GM21825 (cell line): ENCODE measurements around the gene H1-8.
A peak's percentile ranks its signal among the peaks of the same experiment; 100 is the strongest.

Experiments
- ATAC-seq: cut with Tn5 transposase; IDR thresholded peaks from one replicate; pipeline ENCODE4 v1.9.1; 2021; ENCODE audit warnings: mild to moderate bottlenecking, moderate library complexity; ENCODE audit not compliant: unreplicated experiment

H1-8 gene

DNA sequence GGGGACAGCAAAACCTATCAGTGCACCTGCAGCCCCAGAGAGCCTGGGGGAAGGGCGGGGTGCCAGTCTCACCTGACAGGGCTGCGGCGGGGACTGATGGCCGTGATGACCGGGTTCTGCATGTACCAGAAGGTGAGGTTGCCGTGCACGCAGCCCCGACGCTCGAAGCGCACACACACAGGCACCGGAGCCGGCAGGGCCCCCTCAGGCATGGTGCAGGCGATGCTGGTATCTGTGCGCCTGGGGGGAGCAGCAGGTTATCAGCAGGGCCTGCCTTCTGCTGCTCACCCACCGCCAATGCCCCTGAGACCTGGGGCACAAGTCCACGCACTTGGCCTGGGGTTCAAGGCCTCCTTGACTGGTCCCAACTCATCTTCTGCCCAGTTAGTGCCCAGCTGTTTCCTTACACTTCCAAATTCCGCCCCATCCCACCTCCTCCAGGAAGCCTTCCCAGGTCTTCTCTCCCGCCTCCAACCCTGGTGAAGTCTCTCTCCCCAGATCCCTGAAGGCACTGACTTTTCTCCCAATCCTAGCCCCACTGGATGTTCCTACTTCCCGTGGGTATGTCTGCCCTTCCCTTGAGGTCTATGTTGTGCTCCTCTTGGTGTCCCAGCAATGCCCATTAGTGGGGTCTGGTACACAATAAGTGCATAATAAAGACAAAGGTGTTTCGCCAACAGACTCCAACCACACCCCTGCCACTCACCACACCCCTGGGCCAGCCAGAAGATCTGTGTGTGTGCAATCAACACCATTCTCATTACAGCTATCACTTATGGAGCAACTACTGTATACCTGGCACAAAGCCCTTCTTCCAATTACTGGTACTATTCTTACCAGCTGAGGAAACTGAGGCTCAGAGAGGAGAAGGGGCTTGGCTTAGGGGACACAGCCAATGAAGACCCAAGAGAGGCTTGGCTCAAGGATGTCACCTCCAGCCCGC lies 28.9 kb downstream of the H1-8 start:
- no peak for ATAC-seq

DNA sequence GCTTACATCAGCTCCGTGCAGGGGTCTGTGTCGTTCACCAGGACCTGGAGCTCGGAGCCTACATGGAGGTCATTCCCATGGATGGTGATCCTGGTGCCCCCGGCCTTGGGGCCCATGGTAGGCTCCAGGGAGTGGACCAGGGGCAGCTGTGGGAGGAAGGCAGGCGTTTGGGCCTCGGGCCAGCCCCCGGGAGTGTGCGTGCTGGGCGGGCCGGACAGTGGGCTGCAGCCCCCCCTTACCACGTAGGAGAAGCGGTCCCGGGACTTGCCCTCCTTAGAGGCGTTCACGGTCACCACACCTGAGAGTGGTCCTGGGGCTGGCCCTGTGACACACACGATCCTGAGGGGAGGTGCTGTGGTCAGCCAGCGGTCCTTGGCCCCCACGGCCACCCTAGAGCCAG lies 29.6 kb downstream of the H1-8 start:
- ATAC-seq, result no peak

DNA sequence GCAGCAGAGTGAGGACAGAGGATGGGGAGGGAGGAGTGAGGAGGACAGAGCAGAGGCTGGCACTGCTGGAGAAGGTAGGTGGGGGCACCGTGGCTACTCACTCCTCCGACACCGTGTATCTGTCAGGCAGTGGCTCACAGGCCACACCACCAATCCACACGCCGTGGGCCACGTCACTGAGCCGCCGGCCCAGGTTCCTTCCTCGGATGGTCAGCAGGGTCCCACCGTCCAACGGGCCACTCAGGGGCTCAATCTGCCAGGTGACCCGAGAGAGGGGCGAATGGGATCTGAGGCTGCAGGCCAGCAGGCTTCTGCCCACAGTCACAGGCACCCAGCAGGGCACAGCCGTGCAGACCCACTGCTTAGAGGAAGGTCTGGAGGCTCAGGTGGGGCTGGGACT lies 30.5 kb downstream of the H1-8 start:
- ATAC-seq, result no peak

- no peak for ATAC-seq
Observed at GRCh38 chr3:129574206-129574605, 31.2 kb downstream of the H1-8 start.

DNA sequence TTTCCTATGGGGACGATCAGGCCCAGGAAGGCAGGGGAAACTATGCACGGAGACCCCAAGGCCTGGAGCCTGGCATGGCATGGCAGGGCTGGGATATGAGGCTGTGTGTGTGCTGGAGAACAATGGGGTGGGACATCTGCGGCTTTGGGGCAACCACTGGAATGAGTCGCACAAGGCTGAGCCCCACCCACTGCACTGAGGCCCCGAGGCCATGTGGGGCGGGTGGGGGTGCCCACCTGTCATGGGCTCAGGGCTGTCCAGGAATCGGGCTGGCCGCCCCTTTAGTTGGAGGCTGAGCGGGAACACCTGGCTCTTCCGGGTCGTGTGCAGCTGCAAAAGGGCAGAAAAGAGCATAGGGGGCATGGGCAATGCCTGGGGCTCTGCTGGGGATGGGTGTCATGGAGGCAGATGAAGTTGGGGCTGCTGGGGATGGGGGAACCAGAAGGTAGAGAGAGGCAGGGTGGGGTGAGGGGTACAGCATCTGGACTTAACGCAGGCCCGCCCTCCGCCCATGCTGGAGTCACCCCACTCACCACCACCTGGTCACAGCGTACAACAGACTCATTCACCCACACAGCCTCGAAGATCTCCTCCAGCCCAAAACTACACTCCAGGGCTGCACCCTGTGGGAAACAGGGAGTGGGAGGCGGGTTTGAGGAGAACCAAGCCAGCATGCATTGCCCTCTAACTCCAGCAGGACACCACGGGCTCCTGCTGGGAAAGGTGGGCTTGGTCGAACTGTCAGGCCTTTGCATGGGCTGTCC lies 32.4 kb downstream of the H1-8 start:
- no peak for ATAC-seq

DNA sequence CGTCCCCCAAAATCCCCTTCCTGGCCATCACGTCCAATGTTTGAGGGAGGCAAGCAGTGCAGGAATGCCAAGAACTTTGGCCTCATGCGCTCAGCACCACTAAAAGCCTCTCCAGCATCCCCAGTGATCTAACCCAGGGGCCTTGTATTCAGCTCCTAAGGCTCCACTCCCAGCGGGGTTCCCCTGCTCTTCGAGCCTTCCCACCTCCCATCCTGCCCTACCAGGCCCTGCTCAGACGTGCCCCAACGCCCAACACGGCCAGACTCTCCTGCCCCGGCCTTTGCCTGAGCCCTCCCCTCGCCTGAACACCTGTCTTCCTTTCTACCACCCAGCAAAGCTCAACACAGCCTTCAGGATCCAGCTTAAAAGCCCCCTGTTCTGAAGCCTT lies 33.0 kb downstream of the H1-8 start:
- ATAC-seq, result no peak

DNA sequence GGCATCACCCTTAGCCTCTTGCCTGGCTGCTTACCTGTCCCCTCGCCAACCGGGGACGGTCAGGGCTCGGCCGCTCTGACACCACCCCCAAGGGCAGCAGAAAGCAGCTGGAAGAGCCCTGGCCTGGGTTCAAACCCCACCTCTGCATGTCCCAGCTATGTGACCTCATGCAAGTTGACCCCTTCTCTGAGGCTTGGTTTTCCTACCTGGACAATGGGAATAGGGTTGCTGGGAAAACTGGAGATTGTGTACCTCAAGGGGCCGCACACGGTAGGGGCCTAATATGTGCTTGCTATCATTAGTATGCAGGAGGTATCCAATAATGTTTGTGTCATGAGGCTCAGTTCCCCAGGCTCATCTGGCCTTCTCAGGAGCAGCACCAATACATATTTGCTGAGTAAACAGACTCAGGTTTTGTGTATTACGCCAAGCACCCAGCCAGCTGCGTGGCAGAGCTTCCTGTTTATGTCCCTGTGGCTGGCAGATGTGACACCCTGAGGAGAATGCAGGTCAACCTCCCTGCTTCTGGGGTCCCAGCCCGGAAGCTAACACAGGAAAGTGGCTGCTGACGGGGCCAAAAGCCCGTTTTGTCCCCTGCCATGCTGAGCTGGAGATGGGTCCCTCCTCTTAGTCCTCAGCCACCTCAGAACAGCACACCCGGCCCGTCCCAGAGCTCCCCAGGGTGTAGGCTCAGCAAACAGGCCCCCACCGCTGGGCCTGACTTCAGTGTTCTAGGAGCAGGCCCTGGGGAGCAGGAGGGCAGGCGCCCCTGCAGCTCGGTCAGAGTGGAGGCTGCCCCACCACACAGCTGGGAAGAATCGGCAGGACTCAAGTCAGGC lies 33.8 kb downstream of the H1-8 start:
- ATAC-seq, result no peak

DNA sequence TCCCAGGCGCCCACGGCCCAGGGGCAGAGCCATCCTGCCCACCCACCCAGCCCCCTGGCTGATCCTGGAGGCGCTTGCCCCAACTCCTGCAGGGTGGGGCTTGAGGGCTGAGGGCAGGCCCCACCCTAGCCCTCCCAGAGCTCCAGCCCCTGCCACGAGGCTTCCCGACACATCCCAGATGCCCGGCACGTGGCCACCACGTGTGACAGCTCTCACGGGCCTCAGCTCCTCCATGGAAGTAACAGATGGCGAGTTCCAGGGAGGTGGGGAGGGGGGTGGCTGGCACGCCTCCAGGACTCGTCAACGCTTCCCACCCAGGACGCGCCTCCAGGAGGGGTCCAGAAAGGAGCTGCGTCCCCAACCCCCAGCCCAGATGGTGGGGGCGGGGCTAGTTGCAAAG lies 34.4 kb downstream of the H1-8 start:
- ATAC-seq, result no peak

- peak; percentile 56 for ATAC-seq
Observed at GRCh38 chr3:129577925-129578786, 35.2 kb downstream of the H1-8 start.

DNA sequence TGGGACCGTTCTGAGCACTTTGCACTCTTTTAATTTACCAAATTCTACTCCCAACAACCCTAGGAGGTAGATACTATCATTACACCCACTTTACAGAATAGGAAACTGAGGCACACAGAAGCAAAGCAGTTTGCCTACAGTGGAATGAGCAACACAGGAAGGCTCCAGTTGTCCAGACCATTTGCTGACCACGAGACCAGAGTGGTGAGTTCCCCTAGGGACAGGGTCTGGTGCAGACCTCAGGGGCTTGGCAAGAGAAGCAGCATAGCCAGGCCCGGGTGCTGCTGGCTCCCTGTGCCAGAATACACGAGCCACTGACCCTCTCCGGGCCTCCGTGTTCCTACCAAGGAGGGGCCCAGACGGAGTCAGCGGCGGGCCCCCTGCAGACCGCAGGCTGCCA lies 37.0 kb downstream of the H1-8 start:
- ATAC-seq, result no peak

GRCh38 chr3:129581623-129582022 lies 38.6 kb downstream of the H1-8 start:
- ATAC-seq, result no peak

DNA sequence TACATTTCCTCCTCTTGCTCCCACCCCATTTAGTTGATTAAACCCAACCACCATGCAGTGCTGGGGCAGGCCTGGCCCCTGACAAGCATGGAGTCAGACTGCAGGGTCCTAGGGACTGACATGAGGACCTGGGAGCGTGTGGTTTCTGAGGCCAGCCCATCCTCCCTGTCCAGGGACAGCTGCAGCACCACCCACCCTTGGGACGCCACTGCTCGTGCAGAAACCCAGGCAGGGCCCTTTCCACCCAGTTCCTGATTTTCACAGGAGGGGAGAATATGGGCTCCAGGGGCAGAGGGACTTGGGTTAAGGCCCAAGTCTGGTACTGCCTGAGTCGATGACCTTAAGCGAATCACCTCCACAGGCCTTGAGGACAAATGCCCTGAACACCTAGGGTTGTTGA lies 39.8 kb downstream of the H1-8 start:
- no peak for ATAC-seq

GRCh38 chr3:129583289-129583688 lies 40.3 kb downstream of the H1-8 start:
- ATAC-seq, result no peak

DNA sequence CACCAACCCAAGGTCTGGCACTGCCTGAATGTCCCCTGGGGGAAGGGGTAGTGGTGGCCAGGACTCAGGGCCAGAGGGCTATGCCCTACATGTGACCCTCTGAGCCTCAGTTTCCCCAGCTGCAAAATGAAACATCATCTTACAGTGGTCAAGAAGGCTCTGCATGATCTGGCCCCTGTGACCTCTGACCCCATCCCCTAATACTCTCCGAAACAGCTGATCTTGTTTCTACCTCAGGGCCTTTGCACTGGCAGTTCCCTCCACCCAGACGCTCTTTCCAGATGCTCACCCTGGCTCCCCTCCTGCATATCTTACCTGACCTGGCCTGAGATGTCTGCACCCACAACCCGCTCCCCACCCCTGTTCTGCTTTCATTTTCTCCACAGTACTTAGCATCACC lies 41.7 kb downstream of the H1-8 start:
- no peak for ATAC-seq

DNA sequence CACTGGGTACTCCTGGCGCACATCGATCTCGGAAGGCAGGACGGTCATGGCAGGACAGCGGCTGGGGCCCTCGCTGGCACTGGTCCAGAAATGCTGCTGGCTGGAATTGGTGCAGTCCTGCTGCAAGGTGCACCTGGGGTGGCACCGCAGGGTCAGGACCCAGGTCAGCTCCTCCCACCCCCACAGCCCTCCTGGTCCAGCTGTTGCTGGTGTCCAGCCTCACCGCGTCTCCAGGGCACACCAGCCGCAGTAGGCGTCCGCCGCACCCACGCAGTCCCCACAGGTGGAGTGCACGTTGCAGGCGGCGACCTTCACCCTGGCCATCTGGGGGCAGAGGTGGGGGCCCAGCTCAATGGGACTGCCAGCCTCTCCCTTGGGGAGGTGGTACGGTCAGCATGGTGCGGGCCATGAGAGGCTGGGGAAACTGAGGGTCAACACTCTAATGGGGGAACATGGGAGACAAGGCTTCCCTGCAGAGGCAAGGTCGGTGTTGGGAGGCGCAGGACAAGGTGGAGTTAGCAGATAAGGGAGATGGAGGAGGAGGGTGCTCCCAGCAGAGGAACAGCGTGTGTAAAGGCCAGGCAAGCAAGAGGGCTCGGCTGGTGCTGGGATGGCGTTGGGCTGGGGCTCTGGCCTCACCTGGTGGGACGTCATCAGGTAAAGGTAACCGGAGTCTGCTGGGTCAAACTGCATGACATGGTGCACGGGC lies 43.1 kb downstream of the H1-8 start:
- ATAC-seq, result no peak

GRCh38 chr3:129586746-129587430 lies 43.9 kb downstream of the H1-8 start:
- no peak for ATAC-seq

DNA sequence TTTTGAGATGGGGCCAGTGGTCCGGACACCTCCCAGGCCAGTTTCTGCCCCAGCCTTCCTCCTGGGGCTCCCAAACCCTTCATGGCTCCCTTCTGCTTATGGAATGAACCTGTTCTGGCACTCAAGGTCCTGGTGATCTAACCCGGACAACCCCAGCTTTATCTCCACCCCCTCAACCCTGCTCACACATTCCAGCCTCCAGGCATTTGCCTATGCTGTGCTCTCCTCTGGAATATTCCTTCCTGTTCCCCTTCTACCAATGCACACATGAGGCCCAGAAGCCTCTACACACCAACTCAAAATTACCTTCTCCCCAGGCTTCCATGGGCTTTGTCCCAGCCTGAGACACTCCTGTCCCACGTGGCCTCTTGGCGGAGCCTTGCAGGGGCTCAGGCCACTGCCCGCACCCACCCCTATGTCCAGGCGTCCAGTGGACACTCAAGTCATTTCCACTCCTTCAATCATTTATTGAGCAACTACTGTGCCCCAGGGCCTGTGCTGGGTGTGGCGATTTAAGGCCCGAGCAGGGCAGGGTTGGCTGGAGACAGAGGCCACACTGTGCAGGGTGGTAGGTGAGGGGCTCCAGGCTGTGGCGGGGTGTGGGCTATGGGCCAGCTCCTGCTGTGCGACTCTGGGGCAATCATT lies 44.7 kb downstream of the H1-8 start:
- ATAC-seq, result no peak

DNA sequence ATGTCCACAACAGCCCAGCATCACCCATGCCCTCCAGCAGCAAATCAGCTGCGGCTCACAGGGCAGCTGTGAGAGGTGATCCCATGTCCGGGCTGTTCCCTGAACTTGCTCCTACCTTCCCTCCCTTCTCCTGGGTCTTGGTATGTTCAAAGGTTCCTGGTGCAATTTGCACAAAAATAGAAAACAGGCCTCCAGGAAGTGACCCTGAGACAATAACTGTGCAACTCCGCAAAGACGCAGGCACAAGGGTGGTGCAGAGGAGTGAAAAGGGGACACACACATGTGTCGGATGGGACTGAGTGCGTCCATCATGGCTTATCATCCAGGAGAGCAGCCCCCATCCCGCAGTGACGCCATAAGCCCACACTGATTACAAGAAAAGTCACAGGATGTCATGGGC lies 47.2 kb downstream of the H1-8 start:
- ATAC-seq, result no peak

DNA sequence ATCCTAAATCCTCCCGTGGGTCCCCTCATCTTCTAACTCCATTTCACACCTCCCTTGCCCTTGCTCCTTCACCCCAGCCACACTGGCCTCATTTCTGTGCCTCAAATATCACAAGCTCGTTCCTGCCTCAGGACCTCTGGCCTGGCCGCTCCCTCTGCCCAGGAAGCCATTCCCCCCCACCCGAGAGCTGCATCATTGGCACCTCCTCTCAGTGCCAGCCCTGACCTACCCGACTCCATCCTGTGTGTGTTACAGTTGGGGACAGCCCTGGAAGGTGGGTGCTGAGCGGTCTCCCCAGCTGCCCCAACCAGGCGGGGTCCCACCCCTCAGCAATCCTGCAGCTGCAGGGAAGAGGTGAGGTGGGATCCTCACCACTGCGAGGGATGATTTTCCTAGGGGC lies 49.0 kb downstream of the H1-8 start:
- ATAC-seq, result no peak
